OCI-LY7 (cell line): ENCODE data around the gene MRPL55. TPM values are rescaled to one million over a fixed set of nuclear protein-coding genes. Genes with fewer than 3 reads are reported as not detected.

Experiments used
- BruUV-seq: library from RNA; stranded (reverse); fragments of 400-500 nt; replicated peaks from 2 replicates; lab custom pipeline; 2021; lab: Mats Ljungman, UMichigan
- CTCF ChIA-PET: fragments of 300-600 bp; sonication (Branson Sonifier 250); formaldehyde crosslinking; loops from one replicate; lab custom pipeline; 2022; ENCODE audit warnings: antibody characterized with exemption; ENCODE audit not compliant: unreplicated experiment; lab: Charles Lee
- POLR2A ChIA-PET: fragments of 300-600 bp; sonication (Branson Sonifier 250); formaldehyde crosslinking; loops from one replicate; lab custom pipeline; 2022; ENCODE audit warnings: antibody characterized with exemption; lab: Charles Lee
- DNase-seq: peaks from one replicate; pipeline ENCODE4 v3.0.0-alpha.2; 2015; ENCODE audit warnings: low spot score
- H2AFZ ChIP-seq: fragments of 200-600 bp; sonication (generic), shearing (Covaris generic); 2 replicates; pipeline ENCODE4 v1.6.1; 2014; ENCODE audit warnings: mild to moderate bottlenecking, antibody characterized with exemption, low read length, moderate library complexity
- H3K27ac ChIP-seq: fragments of 200-600 bp; sonication (generic); 2 replicates; pipeline ENCODE4 v1.5.1; 2014; ENCODE audit warnings: mixed run types, low read depth, mild to moderate bottlenecking, moderate library complexity, low read length, inconsistent platforms; ENCODE audit not compliant: poor library complexity, severe bottlenecking
- H3K36me3 ChIP-seq: fragments of 200-600 bp; sonication (generic); 2 replicates; pipeline ENCODE4 v1.6.1; 2014; ENCODE audit warnings: mild to moderate bottlenecking, antibody characterized with exemption, low read length, moderate library complexity, mixed read lengths; ENCODE audit not compliant: insufficient read depth
- H3K4me1 ChIP-seq: fragments of 200-600 bp; sonication (generic); 2 replicates; pipeline ENCODE4 v1.5.1; 2014; ENCODE audit warnings: mild to moderate bottlenecking, low read length; ENCODE audit not compliant: insufficient read depth, poor library complexity, severe bottlenecking
- H3K4me2 ChIP-seq: fragments of 200-600 bp; sonication (generic); 2 replicates; pipeline ENCODE4 v1.6.1; 2014; ENCODE audit warnings: mild to moderate bottlenecking, low read length
- H3K4me3 ChIP-seq: fragments of 200-600 bp; sonication (generic); 2 replicates; pipeline ENCODE4 v1.5.1; 2014; ENCODE audit warnings: mild to moderate bottlenecking, low read depth, low read length; ENCODE audit not compliant: poor library complexity, severe bottlenecking
- H3K79me2 ChIP-seq: fragments of 200-600 bp; sonication (generic); 2 replicates; pipeline ENCODE4 v1.6.1; 2016; ENCODE audit warnings: low read depth, mild to moderate bottlenecking, low read length, moderate library complexity, mixed read lengths; ENCODE audit not compliant: insufficient read depth
- H3K9me2 ChIP-seq: fragments of 200-600 bp; sonication (generic); 2 replicates; pipeline ENCODE4 v1.6.1; 2016; ENCODE audit warnings: mild to moderate bottlenecking, low read length, mixed read lengths; ENCODE audit not compliant: insufficient read depth
- H3K9me3 ChIP-seq: fragments of 200-600 bp; sonication (generic); 2 replicates; pipeline ENCODE4 v1.6.1; 2014; ENCODE audit warnings: mild to moderate bottlenecking, mixed run types, low read length, mixed read lengths
- H4K20me1 ChIP-seq: fragments of 200-600 bp; sonication (generic); 2 replicates; pipeline ENCODE4 v1.6.1; 2014; ENCODE audit warnings: mild to moderate bottlenecking, antibody characterized with exemption, low read length, moderate library complexity, mixed read lengths; ENCODE audit not compliant: insufficient read depth
- EZH2phosphoT487 ChIP-seq: fragments of 200-600 bp; sonication (generic); IDR thresholded peaks from 2 replicates; pipeline ENCODE4 v1.6.1; 2018; ENCODE audit warnings: low read depth, borderline replicate concordance, mild to moderate bottlenecking, mixed run types, antibody characterized with exemption, low read length, moderate library complexity, mixed read lengths
- intact Hi-C: fragments of 100-400 bp; cut with micrococcal nuclease; formaldehyde crosslinking; loops from one replicate; pipeline ENCODE4 v1.10.0; 2022; ENCODE audit not compliant: unreplicated experiment
- total RNA-seq, 2 experiments: library from RNA; depleted of rRNA in 1 of 2; stranded (reverse); fragments of >200 nt in 1 of 2; shearing (Covaris generic) in 1 of 2; gene quantifications; 2 replicates each; pipeline ENCODE4 v1.2.3, GENCODE V29; 2014 to 2022
- TF ChIP-seq, protein P1 (sequence below): fragments of 200-600 bp; sonication (generic); conservative IDR thresholded peaks from 2 replicates; pipeline ENCODE4 v1.5.1; 2014; ENCODE audit warnings: mild to moderate bottlenecking, antibody characterized with exemption, low read length, moderate library complexity, mixed read lengths

MRPL55 gene
- total RNA-seq, 2 experiments from 2014 or later, result 50.0 to 92.8 TPM

DNA sequence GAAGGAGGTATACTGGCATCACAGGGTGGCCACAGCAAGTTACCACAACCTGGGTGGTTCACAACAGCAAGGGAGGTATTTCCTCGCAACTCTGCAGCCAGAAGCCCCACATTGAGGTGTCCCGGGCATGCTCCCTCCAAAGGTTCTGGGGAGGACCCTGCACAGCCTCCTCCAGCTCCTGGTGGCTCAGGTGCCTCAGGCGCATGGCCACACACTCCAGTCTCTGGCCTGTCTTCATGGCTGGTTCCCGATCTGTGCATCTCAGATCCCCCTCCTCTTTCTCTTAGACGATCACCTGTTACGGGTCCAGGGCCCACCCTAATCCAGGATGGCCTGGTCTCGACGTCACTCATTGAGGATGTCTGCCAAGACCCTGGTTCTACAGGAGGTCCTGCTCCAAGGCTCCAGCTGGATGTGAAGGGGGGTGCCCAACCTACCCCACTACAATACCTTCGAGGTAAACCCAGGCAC is 33.3 kb downstream of the MRPL55 start:
- intact Hi-C loops, result no loop called here
- POLR2A ChIA-PET, result no interaction called here
- no peak for TF ChIP-seq EZH2phosphoT487
- TF ChIP-seq, protein P1, sequence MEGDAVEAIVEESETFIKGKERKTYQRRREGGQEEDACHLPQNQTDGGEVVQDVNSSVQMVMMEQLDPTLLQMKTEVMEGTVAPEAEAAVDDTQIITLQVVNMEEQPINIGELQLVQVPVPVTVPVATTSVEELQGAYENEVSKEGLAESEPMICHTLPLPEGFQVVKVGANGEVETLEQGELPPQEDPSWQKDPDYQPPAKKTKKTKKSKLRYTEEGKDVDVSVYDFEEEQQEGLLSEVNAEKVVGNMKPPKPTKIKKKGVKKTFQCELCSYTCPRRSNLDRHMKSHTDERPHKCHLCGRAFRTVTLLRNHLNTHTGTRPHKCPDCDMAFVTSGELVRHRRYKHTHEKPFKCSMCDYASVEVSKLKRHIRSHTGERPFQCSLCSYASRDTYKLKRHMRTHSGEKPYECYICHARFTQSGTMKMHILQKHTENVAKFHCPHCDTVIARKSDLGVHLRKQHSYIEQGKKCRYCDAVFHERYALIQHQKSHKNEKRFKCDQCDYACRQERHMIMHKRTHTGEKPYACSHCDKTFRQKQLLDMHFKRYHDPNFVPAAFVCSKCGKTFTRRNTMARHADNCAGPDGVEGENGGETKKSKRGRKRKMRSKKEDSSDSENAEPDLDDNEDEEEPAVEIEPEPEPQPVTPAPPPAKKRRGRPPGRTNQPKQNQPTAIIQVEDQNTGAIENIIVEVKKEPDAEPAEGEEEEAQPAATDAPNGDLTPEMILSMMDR, result no peak

DNA sequence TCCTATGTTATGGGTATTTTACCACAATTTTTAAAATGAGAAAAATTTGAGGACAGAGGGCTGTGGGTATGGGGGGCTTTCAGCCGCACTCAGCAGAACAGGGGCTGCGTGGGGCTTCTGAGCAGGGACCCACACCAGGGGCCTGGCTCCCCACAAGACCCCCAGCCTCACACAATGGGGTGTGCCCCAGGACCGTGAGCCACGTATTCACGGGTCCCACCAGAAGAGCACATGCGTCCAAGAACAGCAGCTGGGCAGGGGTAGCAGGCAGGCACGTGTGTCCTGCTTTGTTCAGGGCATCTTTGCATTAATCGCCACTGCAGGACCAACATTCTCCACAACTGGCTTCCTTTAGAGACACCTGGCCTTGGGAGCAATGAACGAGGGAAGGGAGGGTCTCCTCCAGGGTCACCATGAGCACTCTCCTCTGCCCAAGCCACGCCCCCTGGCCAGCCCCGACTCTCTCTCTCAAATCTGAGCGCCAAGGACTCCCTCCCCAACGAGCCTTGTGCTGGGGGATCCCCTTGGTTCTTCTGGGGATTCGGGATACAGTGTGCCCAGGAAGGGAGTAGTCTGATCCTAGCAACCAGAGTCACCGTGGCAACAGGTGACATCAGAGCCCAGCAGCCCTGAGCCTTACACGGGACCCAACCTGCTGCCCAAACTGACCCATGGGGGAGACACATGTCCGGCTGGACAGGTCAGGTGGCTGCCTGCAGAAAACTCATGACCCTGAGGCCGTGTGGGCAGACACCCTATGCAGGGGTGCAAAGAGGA is 34.0 kb downstream of the MRPL55 start:
- ChIA-PET POLR2A (interaction anchor here (0.7 kb wide), 1 partner anchor 331 kb away, joined by 3 read pairs; no protein-coding TSS in a partner anchor), CTCF (no interaction called here)
- no peaks in the 10 kb centered on the region for H3K9me3 ChIP-seq
- no peak overlapping the region for H3K27ac ChIP-seq
- no peaks in the 10 kb centered on the region for H3K9me2 ChIP-seq
- BruUV-seq, result no TSS peak
- no peak overlapping the region for H2AFZ ChIP-seq
- intact Hi-C loops, result loop anchor here (1.0 kb wide), 1 partner anchor 73 kb away; no protein-coding TSS in a partner anchor
- H3K4me1 ChIP-seq, result no peaks in the 10 kb centered on the region
- DNase-seq, result no peak
- no peak overlapping the region for H3K4me3 ChIP-seq
- H4K20me1 ChIP-seq, result no peaks in the 10 kb centered on the region; the same call in 1 of the 2 replicates
- H3K79me2 ChIP-seq, result peaks cover 3% of the 10 kb centered on the region; the same call in 1 of the 2 replicates
- TF ChIP-seq, protein P1, result no peak
- TF ChIP-seq EZH2phosphoT487, result no peak
- H3K4me2 ChIP-seq, result no peak overlapping the region
- peaks cover 5% of the 10 kb centered on the region; the same call in 1 of the 2 replicates for H3K36me3 ChIP-seq

More for the DNA sequence above, 33.3 kb downstream of the MRPL55 start:
- Histone ChIP-seq H3K36me3 (peaks cover 5% of the 10 kb centered on the region; the same call in 1 of the 2 replicates), H3K79me2 (peaks cover 10% of the 10 kb centered on the region; the same call in 1 of the 2 replicates), H3K9me3 (no peaks in the 10 kb centered on the region), H3K4me3 (no peak overlapping the region), H3K9me2 (no peaks in the 10 kb centered on the region), H2AFZ (no peak overlapping the region), H4K20me1 (no peaks in the 10 kb centered on the region; the same call in 1 of the 2 replicates), H3K4me2 (no peak overlapping the region), H3K27ac (no peak overlapping the region), H3K4me1 (no peaks in the 10 kb centered on the region)
- no TSS peak for BruUV-seq
- CTCF ChIA-PET, result no interaction called here
- DNase-seq, result no peak
